CD4-positive, alpha-beta T cell (primary cell): ENCODE results near the gene UVSSA. TPM values are rescaled to one million over a fixed set of nuclear protein-coding genes. Genes with fewer than 3 reads are reported as not detected.

Source experiments
- ATAC-seq: fragments of 200-7000 bp; cut with Tn5 transposase; one replicate; pipeline ENCODE4 v1.10.0; 2022; ENCODE audit warnings: mild to moderate bottlenecking; ENCODE audit not compliant: poor library complexity
- CTCF ChIA-PET: fragments of 350-600 bp; sonication (Branson Sonifier 250); formaldehyde crosslinking; loops from one replicate; lab custom pipeline; 2021; ENCODE audit warnings: antibody characterized with exemption, inconsistent platforms; lab: Charles Lee
- POLR2A ChIA-PET: fragments of 350-600 bp; sonication (Branson Sonifier 250); formaldehyde crosslinking; loops from one replicate; lab custom pipeline; 2021; ENCODE audit warnings: antibody characterized with exemption, inconsistent platforms; lab: Charles Lee
- DNase-seq, 14 experiments: peaks; one replicate each; pipeline ENCODE4 v3.0.0-alpha.2; 2013 to 2020; ENCODE audit warnings: mixed read lengths in 2 of 14
- H3K27ac ChIP-seq, 2 donors: one replicate each; pipeline versions ENCODE4 v1.5.1 to v1.7.0; 2013; ENCODE audit warnings: low read length in 2 of 2, low read depth in 1 of 2, mild to moderate bottlenecking in 1 of 2
- H3K27me3 ChIP-seq, 2 experiments: 1 replicate in 1 of 2; 2 replicates in 1 of 2; pipeline versions ENCODE4 v1.6.1 to v1.7.0; 2013; ENCODE audit warnings: low read length in 2 of 2, control low read depth in 1 of 2, mild to moderate bottlenecking in 1 of 2, moderate library complexity in 1 of 2; ENCODE audit not compliant: insufficient read depth in 2 of 2, control insufficient read depth in 1 of 2
- H3K36me3 ChIP-seq: one replicate; pipeline ENCODE4 v1.6.1; 2013; ENCODE audit warnings: low read length, control low read depth; ENCODE audit not compliant: insufficient read depth
- H3K4me1 ChIP-seq: one replicate; pipeline ENCODE4 v1.6.1; 2013; ENCODE audit warnings: low read length, control low read depth; ENCODE audit not compliant: insufficient read depth
- H3K4me3 ChIP-seq: one replicate; pipeline ENCODE4 v1.5.1; 2013; ENCODE audit warnings: mild to moderate bottlenecking, low read length, moderate library complexity
- H3K9me3 ChIP-seq, 2 experiments: 1 replicate in 1 of 2; 2 replicates in 1 of 2; pipeline versions ENCODE4 v1.6.1 to v1.7.0; 2013; ENCODE audit warnings: low read length in 2 of 2, mild to moderate bottlenecking in 2 of 2, control low read depth in 1 of 2, moderate library complexity in 1 of 2; ENCODE audit not compliant: control insufficient read depth in 1 of 2, insufficient read depth in 1 of 2
- H3K27ac Mint-ChIP-seq: one replicate; pipeline ENCODE4 v1.8.0; 2020; ENCODE audit warnings: mixed read lengths
- H3K27me3 Mint-ChIP-seq: one replicate; pipeline ENCODE4 v1.8.0; 2021; ENCODE audit warnings: mixed read lengths
- H3K36me3 Mint-ChIP-seq: one replicate; pipeline ENCODE4 v1.8.0; 2021; ENCODE audit warnings: low read depth, mixed read lengths
- H3K4me1 Mint-ChIP-seq: one replicate; pipeline ENCODE4 v1.8.0; 2021; ENCODE audit warnings: low read depth, mixed read lengths
- H3K4me3 Mint-ChIP-seq: one replicate; pipeline ENCODE4 v1.8.0; 2020; ENCODE audit warnings: mild to moderate bottlenecking, mixed read lengths
- H3K9me3 Mint-ChIP-seq: one replicate; pipeline ENCODE4 v1.8.0; 2020; ENCODE audit warnings: mixed read lengths
- intact Hi-C, 2 experiments: fragments of 100-400 bp; cut with DNase I in 1 of 2; cut with micrococcal nuclease in 1 of 2; formaldehyde crosslinking; loops; one replicate each; pipeline versions ENCODE4 v1.15.1 to v1.9.0; 2023 to 2025; cut with DNase I, micrococcal nuclease
- total RNA-seq, 174 experiments: library from RNA in 2 of 174; stranded (reverse) in 2 of 174; gene quantifications; one replicate each; pipeline ENCODE4 v1.2.3 and lab custom pipeline; 2021 to 2026
- TF ChIP-seq, protein P1 (sequence below): fragments of 200-600 bp; IDR thresholded peaks from one replicate; pipeline ENCODE4 v1.8.0; 2022; ENCODE audit warnings: antibody characterized with exemption, mild to moderate bottlenecking

Gene UVSSA
- total RNA-seq, 2 experiments from 2014 or later, result 31.1 to 33.1 TPM

- Mint-ChIP-seq H3K9me3 (no peaks in the 10 kb centered on the region), H3K4me3 (no peak overlapping the region), H3K36me3 (peaks cover 31% of the 10 kb centered on the region), H3K27ac (no peak overlapping the region), H3K4me1 (no peaks in the 10 kb centered on the region), H3K27me3 (no peaks in the 10 kb centered on the region)
- ATAC-seq (no peak), DNase-seq (peak in 1 of 14 experiments; percentile 5)
- Histone ChIP-seq H3K27me3 (no peaks in the 10 kb centered on the region), H3K9me3 (no peaks in the 10 kb centered on the region), H3K27ac (no peak overlapping the region), H3K4me1 (no peaks in the 10 kb centered on the region), H3K4me3 (no peak overlapping the region), H3K36me3 (peaks cover 17% of the 10 kb centered on the region)
- intact Hi-C loops, result no loop called here
- ChIA-PET CTCF (no interaction called here), POLR2A (no interaction called here)
- TF ChIP-seq, protein P1, sequence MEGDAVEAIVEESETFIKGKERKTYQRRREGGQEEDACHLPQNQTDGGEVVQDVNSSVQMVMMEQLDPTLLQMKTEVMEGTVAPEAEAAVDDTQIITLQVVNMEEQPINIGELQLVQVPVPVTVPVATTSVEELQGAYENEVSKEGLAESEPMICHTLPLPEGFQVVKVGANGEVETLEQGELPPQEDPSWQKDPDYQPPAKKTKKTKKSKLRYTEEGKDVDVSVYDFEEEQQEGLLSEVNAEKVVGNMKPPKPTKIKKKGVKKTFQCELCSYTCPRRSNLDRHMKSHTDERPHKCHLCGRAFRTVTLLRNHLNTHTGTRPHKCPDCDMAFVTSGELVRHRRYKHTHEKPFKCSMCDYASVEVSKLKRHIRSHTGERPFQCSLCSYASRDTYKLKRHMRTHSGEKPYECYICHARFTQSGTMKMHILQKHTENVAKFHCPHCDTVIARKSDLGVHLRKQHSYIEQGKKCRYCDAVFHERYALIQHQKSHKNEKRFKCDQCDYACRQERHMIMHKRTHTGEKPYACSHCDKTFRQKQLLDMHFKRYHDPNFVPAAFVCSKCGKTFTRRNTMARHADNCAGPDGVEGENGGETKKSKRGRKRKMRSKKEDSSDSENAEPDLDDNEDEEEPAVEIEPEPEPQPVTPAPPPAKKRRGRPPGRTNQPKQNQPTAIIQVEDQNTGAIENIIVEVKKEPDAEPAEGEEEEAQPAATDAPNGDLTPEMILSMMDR, result no peak
Measured at GRCh38 chr4:1375761-1376322, 28.8 kb downstream of the UVSSA start.

GRCh38 chr4:1376391-1376840, 29.4 kb downstream of the UVSSA start:
- POLR2A ChIA-PET, result no interaction called here
- CTCF ChIA-PET, result no interaction called here

GRCh38 chr4:1376841-1377605, 30.0 kb downstream of the UVSSA start:
- no peaks in the 10 kb centered on the region for H3K27me3 ChIP-seq
- ChIA-PET CTCF (no interaction called here), POLR2A (no interaction called here)
- TF ChIP-seq, protein P1, result no peak
- no peaks in the 10 kb centered on the region for H3K9me3 Mint-ChIP-seq
- no peaks in the 10 kb centered on the region for H3K27me3 Mint-ChIP-seq
- no peaks in the 10 kb centered on the region for H3K4me1 Mint-ChIP-seq
- H3K36me3 ChIP-seq, result peaks cover 13% of the 10 kb centered on the region
- H3K4me3 ChIP-seq, result no peak overlapping the region
- H3K27ac Mint-ChIP-seq, result no peak overlapping the region
- intact Hi-C loops, result no loop called here
- no peaks in the 10 kb centered on the region for H3K4me1 ChIP-seq
- DNase-seq, result peak in 1 of 14 experiments; percentile 4
- no peaks in the 10 kb centered on the region for H3K9me3 ChIP-seq
- H3K4me3 Mint-ChIP-seq, result no peak overlapping the region
- ATAC-seq, result no peak
- H3K27ac ChIP-seq, result no peak overlapping the region
- peaks cover 23% of the 10 kb centered on the region for H3K36me3 Mint-ChIP-seq

More at GRCh38 chr4:1376391-1376840, 29.4 kb downstream of the UVSSA start:
- Mint-ChIP-seq H3K9me3 (no peaks in the 10 kb centered on the region), H3K4me1 (no peaks in the 10 kb centered on the region), H3K36me3 (peaks cover 29% of the 10 kb centered on the region), H3K4me3 (no peak overlapping the region), H3K27me3 (no peaks in the 10 kb centered on the region), H3K27ac (no peak overlapping the region)
- H3K27me3 ChIP-seq, result no peaks in the 10 kb centered on the region
- H3K4me3 ChIP-seq, result no peak overlapping the region
- DNase-seq (peak in 1 of 14 experiments; percentile 3), ATAC-seq (no peak)
- TF ChIP-seq, protein P1, result no peak
- H3K9me3 ChIP-seq, result no peaks in the 10 kb centered on the region
- H3K36me3 ChIP-seq, result peaks cover 17% of the 10 kb centered on the region
- no peaks in the 10 kb centered on the region for H3K4me1 ChIP-seq
- H3K27ac ChIP-seq, result no peak overlapping the region
- intact Hi-C loops, result no loop called here
